GM18909 (cell line): ENCODE measurements around the gene TSPAN9.

ENCODE experiments used
- ATAC-seq: cut with Tn5 transposase; IDR thresholded peaks from one replicate; pipeline ENCODE4 v1.9.1; 2021; ENCODE audit warnings: mild to moderate bottlenecking; ENCODE audit not compliant: unreplicated experiment, poor library complexity

Gene TSPAN9

DNA sequence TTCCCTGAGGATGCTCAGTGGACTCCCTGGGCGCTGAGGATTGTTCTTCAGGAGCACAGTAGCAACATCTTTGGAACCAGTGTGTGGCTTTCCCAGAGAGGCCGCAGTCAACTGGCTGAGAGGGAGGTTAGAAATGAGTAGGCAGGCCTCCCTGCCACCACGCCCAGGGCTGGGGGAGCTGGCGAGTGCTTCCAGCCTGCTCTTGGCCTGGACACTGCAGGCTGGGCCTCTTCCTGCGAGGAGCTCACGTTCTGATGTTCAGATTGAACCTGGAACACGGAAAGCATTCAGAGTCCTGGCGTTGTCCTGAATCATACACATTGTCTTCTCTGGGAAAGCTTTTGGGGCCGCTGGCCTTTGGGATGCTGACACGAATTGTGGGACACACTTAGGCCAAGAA is 15.6 kb downstream of the TSPAN9 start:
- ATAC-seq = no peak

DNA sequence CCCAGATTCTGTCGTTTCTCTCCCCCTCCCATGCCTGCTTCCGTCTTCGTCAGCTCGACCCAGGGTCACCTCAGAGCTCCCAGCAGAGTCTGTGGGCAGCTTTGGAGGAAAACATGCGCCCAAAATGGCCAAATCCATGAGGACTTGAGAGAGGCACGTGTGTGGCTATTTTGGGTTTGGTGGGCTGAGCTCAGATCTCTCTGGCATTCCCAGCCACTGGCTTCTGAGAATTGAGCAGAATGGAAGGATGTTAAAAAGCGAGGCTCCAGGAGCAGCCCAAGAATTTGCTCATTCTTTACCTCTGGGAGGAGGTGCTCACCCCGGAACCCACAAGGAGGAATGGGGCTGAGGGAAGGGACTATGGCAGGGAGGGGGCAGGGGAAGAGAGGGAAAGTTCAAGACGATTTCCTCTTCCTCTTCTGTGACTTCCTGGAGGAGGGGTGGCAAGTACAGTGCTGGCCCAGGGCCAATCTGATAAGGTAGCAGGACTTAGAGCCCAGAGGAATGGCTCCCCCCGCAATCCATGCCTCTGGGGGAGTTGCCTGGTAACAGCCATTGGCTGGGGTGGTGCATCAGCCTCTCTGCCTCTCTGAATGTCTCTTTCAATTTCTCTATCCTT is 20.1 kb downstream of the TSPAN9 start:
- ATAC-seq = no peak

GRCh38 chr12:3097836-3098235 is 20.7 kb downstream of the TSPAN9 start:
- no peak for ATAC-seq

DNA sequence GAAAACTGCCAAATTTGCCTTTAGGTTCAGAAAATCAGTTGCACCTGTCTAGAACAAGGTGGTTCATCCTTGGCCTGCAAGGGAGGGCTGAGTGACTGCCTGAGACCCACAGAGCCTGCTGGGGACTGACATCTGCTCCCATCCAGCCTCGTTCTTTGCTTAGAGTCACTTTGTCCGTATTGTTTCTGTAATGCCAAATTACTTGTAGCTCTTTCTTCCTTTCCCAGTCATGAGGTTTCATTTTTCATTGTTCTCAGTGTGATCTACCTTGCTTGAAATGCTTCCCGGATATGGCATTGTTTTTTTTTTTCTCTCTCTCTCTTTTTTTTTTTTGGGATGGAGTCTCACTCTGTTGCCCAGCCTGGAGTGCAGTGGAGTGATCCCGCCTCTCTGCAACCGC is 21.3 kb downstream of the TSPAN9 start:
- no peak for ATAC-seq

- ATAC-seq = no peak
These were observed 22.0 kb downstream of the TSPAN9 start for GRCh38 chr12:3099146-3099545.

GRCh38 chr12:3101309-3102024 is 24.3 kb downstream of the TSPAN9 start:
- no peak for ATAC-seq

DNA sequence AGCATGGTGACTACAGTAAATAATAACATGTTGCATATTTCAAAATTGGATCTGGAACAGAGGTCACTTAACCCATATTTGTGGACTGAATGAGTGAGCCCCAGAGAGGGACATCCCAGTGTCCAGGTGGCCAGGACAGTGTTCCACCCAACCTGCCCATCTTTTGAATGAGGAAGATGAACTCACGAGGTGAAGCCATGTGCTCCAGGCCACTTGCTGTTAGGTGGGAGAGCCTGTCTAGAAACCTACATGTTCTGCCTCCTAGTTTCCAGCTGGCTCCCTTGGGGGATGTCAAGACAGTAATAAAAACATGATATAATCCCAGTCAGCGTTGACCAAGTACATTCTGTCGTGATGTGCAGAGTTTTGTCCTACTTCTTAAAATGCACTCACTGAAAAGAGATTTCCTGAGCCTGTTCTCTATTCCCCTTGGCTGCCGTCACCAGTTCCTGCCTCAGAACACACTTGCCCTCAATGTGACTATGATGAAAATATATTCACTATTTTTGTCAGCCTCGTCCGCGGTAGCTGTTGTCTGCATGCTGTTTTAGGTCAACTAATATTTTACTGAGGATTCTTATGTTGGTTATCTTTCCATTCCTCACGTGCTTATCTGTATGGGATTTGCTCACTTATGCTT is 25.7 kb downstream of the TSPAN9 start:
- no peak for ATAC-seq

GRCh38 chr12:3103806-3104205 is 26.6 kb downstream of the TSPAN9 start:
- no peak for ATAC-seq

- ATAC-seq = no peak
These were observed 28.7 kb downstream of the TSPAN9 start for GRCh38 chr12:3105690-3106479.

DNA sequence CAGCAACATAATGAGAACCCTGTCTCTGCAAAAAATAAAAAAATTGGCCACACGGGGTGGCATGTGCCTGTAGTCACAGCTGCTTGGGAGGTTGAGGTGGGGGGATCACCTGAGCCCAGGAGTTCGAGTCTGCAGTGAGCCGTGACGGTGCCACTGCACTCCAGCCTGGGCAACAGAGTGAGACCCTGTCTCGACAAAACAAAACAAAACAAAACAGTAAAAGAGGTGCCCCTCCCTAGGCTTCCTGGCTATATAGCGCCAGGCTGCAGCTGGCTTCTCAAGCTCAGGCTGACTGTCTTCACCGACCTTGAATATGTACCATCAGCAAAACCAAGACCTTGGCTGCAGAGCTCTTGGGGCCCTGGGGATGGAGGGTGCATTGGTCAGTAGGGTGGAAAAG is 29.4 kb downstream of the TSPAN9 start:
- ATAC-seq = no peak

- no peak for ATAC-seq
These were observed 29.9 kb downstream of the TSPAN9 start for GRCh38 chr12:3107071-3107583.

DNA sequence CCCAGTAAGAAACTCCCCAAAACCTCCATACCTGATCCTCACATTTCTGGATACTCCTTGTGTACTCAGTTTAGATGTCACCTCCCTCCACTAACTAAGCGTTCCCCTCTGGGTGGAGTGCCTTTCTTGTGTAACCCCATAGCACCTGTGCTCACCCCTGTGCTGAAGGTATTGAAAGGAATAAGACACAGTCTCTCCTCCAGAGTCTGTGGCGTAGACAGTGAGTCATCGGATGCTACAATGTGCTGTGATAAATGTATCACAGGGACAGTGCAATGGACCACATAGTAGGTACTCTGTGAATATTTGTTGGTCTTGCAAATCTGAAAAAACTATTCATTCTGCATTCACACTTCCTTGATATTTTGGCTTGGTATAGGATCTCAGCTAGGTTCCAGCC is 30.8 kb downstream of the TSPAN9 start:
- ATAC-seq = no peak

DNA sequence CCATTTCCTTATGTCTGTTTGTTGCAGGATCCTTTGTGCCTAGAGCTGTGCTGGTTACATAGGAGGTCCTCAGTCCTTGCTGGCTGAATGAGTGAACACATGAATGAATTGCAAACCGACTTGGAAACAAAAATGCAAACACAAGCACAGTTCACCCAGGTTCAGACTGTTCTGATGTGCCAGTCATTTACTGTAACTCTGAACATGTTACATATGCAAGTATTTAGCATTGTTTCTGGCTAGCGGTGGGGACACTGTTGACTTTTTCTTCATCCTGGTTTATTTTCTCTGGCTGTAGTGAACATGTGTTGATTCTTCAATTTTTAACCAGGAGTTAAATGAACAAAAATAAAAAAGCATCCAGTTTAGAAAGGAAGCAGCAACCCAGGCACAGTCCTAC is 33.4 kb downstream of the TSPAN9 start:
- no peak for ATAC-seq

GRCh38 chr12:3113671-3114325 is 36.6 kb downstream of the TSPAN9 start:
- no peak for ATAC-seq

GRCh38 chr12:3114671-3115070 is 37.5 kb downstream of the TSPAN9 start:
- no peak for ATAC-seq

GRCh38 chr12:3115078-3115477 is 37.9 kb downstream of the TSPAN9 start:
- no peak for ATAC-seq

DNA sequence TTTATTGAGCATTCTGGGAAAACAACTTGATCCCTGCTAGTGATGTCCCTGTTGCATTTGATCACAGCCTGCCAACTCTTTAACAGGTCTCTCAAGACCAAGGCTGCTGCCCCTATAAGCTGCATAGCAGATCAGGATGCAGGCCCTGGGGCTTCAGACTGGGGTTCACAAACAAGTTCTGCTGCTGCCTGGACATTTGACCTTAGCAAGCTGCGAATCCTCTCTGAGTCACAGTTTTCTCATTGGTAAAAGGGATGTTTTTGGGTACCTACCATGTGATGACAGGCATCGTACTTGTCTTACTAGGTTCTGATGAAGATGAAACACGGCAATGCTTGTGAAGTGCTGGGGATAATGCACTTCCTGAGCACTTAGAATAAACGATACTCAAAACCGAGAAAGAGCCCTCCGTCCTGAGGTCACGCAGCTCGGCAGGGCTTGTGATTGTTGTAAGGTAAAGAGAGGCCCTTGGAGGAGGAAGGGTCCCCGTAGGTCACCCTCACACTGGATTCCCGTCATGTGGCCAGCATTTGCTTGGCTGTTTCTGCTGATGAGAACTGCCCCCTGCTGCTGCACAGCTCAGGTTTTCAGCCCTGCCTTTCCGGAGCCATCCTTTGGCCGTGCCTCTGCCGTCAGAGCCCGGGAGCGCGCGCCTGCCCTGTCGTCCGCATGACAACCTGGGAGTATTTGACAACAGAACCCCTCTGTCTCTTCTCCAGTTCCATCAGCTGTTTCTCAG is 39.1 kb downstream of the TSPAN9 start:
- no peak for ATAC-seq

GRCh38 chr12:3117144-3117581 is 40.0 kb downstream of the TSPAN9 start:
- ATAC-seq = no peak

DNA sequence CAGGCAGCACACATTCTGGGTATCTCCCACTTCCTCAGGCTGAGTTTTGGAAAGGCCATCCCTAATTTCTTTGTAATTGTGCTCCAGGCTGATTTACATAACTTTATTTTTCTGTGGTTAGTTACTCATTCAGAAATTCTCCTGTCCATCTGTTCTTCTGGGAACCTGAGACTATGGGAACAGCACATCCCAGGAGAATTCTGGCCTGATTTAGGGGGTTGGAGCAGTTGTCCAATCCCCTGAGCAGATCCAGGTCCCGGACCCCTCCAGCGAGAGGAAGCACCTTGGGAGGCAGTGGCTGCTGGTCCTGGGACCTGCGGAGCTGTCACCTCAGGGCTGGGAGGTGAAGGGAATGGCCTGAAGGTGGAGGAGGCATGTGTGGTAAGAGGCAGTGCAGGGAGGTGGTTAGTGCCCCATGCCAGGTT is 40.4 kb downstream of the TSPAN9 start:
- no peak for ATAC-seq
